ENCODE results near the gene SH2D3C.
A peak's percentile ranks its signal among the peaks of the same experiment; 100 is the strongest.

Gene SH2D3C

DNA sequence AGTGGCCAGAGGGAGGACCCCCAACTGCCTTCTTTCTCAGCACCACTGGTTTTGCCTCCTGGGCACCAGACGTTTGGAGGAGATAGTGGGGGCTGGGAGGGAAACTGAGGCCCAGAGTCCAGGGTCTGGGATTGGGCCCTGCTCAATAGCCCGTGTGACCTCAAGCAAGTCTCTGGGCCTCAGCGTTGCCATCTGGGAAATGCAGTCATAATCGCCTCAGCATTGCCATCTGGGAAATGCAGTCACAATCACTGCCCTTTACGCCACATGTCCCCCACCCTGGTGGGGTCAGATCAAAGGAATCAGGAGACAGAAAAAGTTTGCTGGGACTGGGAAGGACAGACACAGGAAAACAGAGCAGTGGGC lies 1.6 kb downstream of the SH2D3C start:
- no peak overlapping the region for H3K4me3 ChIP-seq (replicated peaks in 1 of 2; ENCODE audit: low read depth in 2 of 2, low read length in 2 of 2)
- TF ChIP-seq CTCF (IDR thresholded peaks at IDR 0.05; ENCODE audit: low read depth, low read length), result no peak
- no peak for DNase-seq (ENCODE audit: low read depth in 2 of 2)

DNA sequence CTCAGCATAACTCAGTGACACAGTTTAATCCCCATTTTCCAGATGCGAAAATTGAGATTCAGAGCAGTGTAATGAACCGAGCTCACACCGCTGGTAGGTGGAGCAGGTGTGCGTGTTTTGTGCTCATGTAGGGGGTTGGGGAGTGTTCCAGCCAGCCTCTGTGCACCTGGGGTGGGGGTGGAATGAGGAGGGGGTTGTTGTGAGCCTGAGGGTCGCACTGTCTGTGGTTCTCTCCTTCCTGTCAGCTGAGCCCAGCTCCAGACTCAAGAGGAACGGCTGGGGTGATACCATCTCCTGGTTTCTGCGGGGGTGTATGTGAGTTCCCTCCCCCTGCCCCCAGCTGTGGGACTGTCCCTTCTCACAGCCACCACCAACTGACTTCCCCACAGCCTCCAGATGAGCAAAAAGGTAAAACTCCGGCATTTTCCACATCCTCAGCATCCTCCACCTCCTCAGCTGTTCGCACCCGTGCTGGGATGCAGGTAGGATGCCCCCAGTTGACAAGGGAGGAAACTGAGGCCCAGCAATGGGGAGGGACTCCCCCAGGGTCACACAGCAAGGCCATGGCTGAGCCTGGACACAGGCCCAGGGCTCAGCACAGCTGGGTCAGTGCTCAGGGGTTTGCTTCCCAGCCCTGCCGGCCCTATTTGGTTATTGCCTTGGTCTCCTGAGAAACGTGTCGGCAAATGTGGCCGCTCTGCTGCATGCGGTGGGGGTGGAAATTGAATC lies 2.1 kb downstream of the SH2D3C start:
- no peak overlapping the region for H3K4me3 ChIP-seq (replicated peaks in 1 of 2; ENCODE audit: low read depth in 2 of 2, low read length in 2 of 2)
- no peak for DNase-seq (ENCODE audit: low read depth in 2 of 2)
- TF ChIP-seq CTCF (IDR thresholded peaks at IDR 0.05; ENCODE audit: low read depth, low read length), result no peak

GRCh38 chr9:127773981-127774380 lies 4.5 kb downstream of the SH2D3C start:
- TF ChIP-seq CTCF (IDR thresholded peaks at IDR 0.05; ENCODE audit: low read depth, low read length), result no peak
- no peak overlapping the region for H3K4me3 ChIP-seq (replicated peaks in 1 of 2; ENCODE audit: low read depth in 2 of 2, low read length in 2 of 2)
- DNase-seq (ENCODE audit: low read depth in 2 of 2), result no peak

GRCh38 chr9:127773272-127773671 lies 5.2 kb downstream of the SH2D3C start:
- H3K4me3 ChIP-seq (replicated peaks in 1 of 2; ENCODE audit: low read depth in 2 of 2, low read length in 2 of 2), result no peak overlapping the region
- DNase-seq (ENCODE audit: low read depth in 2 of 2), result no peak
- TF ChIP-seq CTCF (IDR thresholded peaks at IDR 0.05; ENCODE audit: low read depth, low read length), result no peak

GRCh38 chr9:127772603-127773002 lies 5.9 kb downstream of the SH2D3C start:
- no peak for DNase-seq (ENCODE audit: low read depth in 2 of 2)
- no peak overlapping the region for H3K4me3 ChIP-seq (replicated peaks in 1 of 2; ENCODE audit: low read depth in 2 of 2, low read length in 2 of 2)
- TF ChIP-seq CTCF (IDR thresholded peaks at IDR 0.05; ENCODE audit: low read depth, low read length), result no peak

DNA sequence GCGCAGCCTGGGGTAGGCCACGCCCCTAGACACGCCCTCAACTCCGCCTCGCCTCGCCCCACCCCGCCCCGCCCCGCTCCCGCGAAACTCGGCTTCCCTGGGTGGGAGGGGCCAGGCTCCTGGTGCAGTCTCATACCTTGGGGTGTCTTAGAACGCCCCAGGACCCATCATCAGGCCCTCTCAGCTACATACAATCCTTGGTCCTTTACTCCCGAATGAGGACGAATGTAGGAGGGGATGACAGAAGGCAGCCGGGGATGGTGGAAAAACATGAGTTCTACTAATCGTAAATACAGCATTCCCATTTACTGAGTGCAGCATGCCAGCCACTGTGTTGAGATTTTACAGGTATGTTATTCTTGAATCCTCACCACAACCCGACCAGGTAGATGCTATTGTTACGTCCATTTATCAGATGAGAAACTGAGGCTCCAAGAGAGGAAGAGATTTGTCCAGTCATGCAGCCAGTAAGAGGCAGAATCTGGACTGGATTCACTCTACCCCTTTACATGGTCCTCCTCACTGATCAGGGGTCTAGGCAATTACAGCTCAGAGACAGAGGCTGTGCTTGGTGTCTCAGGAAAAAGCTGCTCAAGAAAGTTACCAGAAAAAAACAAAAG lies 6.8 kb downstream of the SH2D3C start:
- no peak for DNase-seq (ENCODE audit: low read depth in 2 of 2)
- no peak for TF ChIP-seq CTCF (IDR thresholded peaks at IDR 0.05; ENCODE audit: low read depth, low read length)
- H3K4me3 ChIP-seq (replicated peaks in 1 of 2; ENCODE audit: low read depth in 2 of 2, low read length in 2 of 2), result peak overlapping the region; percentile 17 to 60

Measured in cardiac fibroblast (primary cell).